ENCODE results near the gene SLC8A2. TPM values are rescaled to one million over a fixed set of nuclear protein-coding genes. Genes with fewer than 3 reads are reported as not detected.

SLC8A2 gene
- total RNA-seq, 3 donors from 2014 or later (not counting 1 experiment from before 2014, with no cell fraction given) = 0.20 TPM; not detected in 2

DNA sequence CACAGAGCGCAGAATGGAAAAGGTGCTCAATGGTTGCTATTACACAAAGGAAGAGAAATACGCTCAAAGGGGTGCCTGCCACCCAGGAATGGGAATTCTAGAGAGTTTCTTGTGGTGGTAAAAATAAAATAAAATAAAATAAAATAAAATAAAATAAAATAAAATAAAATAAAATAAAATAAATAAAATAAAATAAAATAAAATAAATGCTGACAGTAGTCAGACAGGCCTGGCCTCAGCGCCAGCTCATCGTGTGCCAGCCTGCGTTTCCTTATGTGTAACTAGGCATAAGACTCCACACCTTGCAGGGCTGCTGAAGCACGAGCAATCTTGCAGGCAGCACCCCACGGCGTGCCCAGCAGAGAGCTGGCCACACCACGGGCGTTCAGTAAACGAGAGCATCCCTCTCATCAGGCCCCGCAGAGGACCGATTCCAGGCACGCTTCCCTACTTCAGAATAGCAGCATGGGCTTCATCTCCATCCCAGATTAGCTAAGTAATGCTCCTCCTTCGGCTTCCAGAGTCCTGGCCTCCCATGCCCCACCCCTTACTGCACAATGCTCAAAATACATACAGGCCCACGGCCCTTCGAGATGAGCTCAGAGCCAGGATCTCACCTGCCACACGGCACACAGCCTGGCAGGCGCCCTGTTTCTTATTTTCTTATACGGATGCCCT, 37.6 kb upstream of the SLC8A2 start:
- Histone ChIP-seq H3K36me3 (ENCODE audit: control insufficient read depth, insufficient read depth, low read length) (peaks cover 8% of the 10 kb centered on the region), H3K4me3 (ENCODE audit: low read length) (no peak overlapping the region), H3K4me1 (ENCODE audit: control insufficient read depth, insufficient read depth, low read length) (peaks cover 33% of the 10 kb centered on the region), H3K9me3 (ENCODE audit: control insufficient read depth, insufficient read depth, low read length) (no peaks in the 10 kb centered on the region), H3K27me3 (ENCODE audit: control insufficient read depth, insufficient read depth, low read length) (no peaks in the 10 kb centered on the region), H3K27ac (ENCODE audit: low read length) (no peak overlapping the region)
- 88% methylated on average over 19 of the region's 20 CpGs for WGBS (ENCODE audit: insufficient coverage)
- peaks cover 40 to 64% of the 10 kb centered on the region in 2 donors for H3K4me1 Mint-ChIP-seq
- DNase-seq (no peak), ATAC-seq (no peak)
- no peak overlapping the region for H3K4me3 Mint-ChIP-seq
- intact Hi-C loops (cut with micrococcal nuclease) = no loop called here
- no peaks in the 10 kb centered on the region for H3K9me3 Mint-ChIP-seq
- H3K36me3 Mint-ChIP-seq = no peaks in the 10 kb centered on the region
- TF ChIP-seq, protein P1, sequence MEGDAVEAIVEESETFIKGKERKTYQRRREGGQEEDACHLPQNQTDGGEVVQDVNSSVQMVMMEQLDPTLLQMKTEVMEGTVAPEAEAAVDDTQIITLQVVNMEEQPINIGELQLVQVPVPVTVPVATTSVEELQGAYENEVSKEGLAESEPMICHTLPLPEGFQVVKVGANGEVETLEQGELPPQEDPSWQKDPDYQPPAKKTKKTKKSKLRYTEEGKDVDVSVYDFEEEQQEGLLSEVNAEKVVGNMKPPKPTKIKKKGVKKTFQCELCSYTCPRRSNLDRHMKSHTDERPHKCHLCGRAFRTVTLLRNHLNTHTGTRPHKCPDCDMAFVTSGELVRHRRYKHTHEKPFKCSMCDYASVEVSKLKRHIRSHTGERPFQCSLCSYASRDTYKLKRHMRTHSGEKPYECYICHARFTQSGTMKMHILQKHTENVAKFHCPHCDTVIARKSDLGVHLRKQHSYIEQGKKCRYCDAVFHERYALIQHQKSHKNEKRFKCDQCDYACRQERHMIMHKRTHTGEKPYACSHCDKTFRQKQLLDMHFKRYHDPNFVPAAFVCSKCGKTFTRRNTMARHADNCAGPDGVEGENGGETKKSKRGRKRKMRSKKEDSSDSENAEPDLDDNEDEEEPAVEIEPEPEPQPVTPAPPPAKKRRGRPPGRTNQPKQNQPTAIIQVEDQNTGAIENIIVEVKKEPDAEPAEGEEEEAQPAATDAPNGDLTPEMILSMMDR (IDR thresholded peaks at IDR 0.05) = no peak
- no peaks in the 10 kb centered on the region for H3K27me3 Mint-ChIP-seq (ENCODE audit: low read depth in 2 of 2)
- no peak overlapping the region for H3K27ac Mint-ChIP-seq

DNA sequence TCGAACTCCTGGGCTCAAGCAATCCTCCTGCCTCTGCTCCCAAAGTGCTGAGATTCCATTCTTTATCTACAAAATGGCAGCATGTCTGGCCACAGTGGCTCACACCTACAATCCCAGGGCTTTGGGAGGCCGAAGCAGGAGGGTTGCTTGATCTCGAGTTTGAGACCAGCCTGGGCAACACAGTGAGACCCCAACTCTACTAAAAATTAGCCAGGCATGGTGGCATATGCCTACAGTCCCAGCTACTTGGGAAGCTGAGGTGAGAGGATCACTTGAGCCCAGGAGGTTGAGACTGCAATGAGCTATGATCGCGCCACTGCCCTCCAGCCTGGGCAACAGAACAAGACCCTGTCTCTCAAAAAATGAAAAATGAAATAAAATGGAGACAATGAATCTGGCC, 37.0 kb upstream of the SLC8A2 start:
- no peak for ATAC-seq
- no peak overlapping the region for H3K4me3 Mint-ChIP-seq
- peaks cover 37 to 59% of the 10 kb centered on the region in 2 donors for H3K4me1 Mint-ChIP-seq
- TF ChIP-seq, protein P1 (IDR thresholded peaks at IDR 0.05) = no peak
- Histone ChIP-seq H3K36me3 (ENCODE audit: control insufficient read depth, insufficient read depth, low read length) (peaks cover 11% of the 10 kb centered on the region), H3K27me3 (ENCODE audit: control insufficient read depth, insufficient read depth, low read length) (no peaks in the 10 kb centered on the region), H3K4me3 (ENCODE audit: low read length) (no peak overlapping the region), H3K27ac (ENCODE audit: low read length) (no peak overlapping the region), H3K9me3 (ENCODE audit: control insufficient read depth, insufficient read depth, low read length) (no peaks in the 10 kb centered on the region), H3K4me1 (ENCODE audit: control insufficient read depth, insufficient read depth, low read length) (peaks cover 27% of the 10 kb centered on the region)
- 92% methylated on average over 5 of the region's 5 CpGs for WGBS (ENCODE audit: insufficient coverage)
- no peak overlapping the region for H3K27ac Mint-ChIP-seq
- no peak for DNase-seq
- H3K27me3 Mint-ChIP-seq (ENCODE audit: low read depth in 2 of 2) = no peaks in the 10 kb centered on the region
- intact Hi-C loops (cut with micrococcal nuclease) = no loop called here
- H3K36me3 Mint-ChIP-seq = no peaks in the 10 kb centered on the region
- no peaks in the 10 kb centered on the region for H3K9me3 Mint-ChIP-seq

DNA sequence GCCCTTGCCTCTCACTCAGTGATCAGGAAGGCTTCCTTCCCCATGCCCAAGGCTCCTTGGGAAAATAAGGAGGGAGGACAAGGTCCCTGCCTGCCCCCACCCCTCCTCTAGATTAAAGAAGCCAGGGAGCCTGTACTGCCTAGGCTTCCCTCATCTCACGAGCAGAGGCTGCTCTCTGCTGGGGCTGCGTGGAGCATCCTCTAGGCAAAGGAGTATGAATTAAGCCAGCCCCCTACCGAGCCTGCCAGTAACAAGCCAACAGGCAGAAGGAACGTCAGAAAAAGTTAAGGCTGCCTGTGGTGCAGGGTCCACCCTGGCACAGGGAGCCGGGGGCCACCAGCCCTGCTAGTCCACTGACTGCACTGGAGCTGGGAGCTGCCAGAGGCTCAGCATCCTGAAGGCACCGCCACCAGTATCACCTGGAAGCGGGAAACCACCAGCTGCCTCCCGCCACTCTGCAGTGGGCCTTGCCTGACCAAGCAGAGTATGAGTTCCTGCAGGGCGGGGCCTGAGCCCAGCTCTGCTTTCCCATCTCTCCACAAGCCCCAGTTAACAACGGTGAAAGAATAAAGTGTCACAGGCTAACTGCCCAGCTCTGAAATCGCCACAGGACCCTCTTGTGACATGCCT, 36.3 kb upstream of the SLC8A2 start:
- ATAC-seq (no peak), DNase-seq (no peak)
- H3K27me3 ChIP-seq (ENCODE audit: control insufficient read depth, insufficient read depth, low read length) = no peaks in the 10 kb centered on the region
- peaks cover 21% of the 10 kb centered on the region for H3K4me1 ChIP-seq (ENCODE audit: control insufficient read depth, insufficient read depth, low read length)
- intact Hi-C loops (cut with micrococcal nuclease) = no loop called here
- no peaks in the 10 kb centered on the region for H3K9me3 ChIP-seq (ENCODE audit: control insufficient read depth, insufficient read depth, low read length)
- TF ChIP-seq, protein P1 (IDR thresholded peaks at IDR 0.05) = no peak
- WGBS (ENCODE audit: insufficient coverage) = 78% methylated on average over 11 of the region's 11 CpGs
- Mint-ChIP-seq H3K9me3 (no peaks in the 10 kb centered on the region), H3K4me1 (peaks cover 34 to 59% of the 10 kb centered on the region in 2 donors), H3K27me3 (ENCODE audit: low read depth in 2 of 2) (no peaks in the 10 kb centered on the region), H3K4me3 (no peak overlapping the region), H3K27ac (no peak overlapping the region), H3K36me3 (peaks cover 3% of the 10 kb centered on the region)
- no peak overlapping the region for H3K4me3 ChIP-seq (ENCODE audit: low read length)
- H3K27ac ChIP-seq (ENCODE audit: low read length) = no peak overlapping the region
- peaks cover 18% of the 10 kb centered on the region for H3K36me3 ChIP-seq (ENCODE audit: control insufficient read depth, insufficient read depth, low read length)
